Loucy (cell line): Measurements from ENCODE around the gene APC2.
"Not testable (repeated sequence)": the region's sequence is repeated elsewhere in the genome, so short reads cannot be mapped to it uniquely, and the experiment has no call there.

Experiments
- H2AFZ ChIP-seq: fragments of 200-600 bp; sonication (generic); 2 replicates; pipeline ENCODE4 v1.6.0; 2016; ENCODE audit warnings: antibody characterized with exemption, mild to moderate bottlenecking, low read length, moderate library complexity
- H3F3A ChIP-seq: fragments of 200-600 bp; 2 replicates; pipeline ENCODE4 v1.6.0; 2016; ENCODE audit warnings: antibody characterized with exemption, low read depth, mild to moderate bottlenecking
- H3K27me3 ChIP-seq: fragments of 200-600 bp; sonication (generic); 2 replicates; pipeline ENCODE4 v1.6.1; 2014; ENCODE audit warnings: low read length, mild to moderate bottlenecking; ENCODE audit not compliant: insufficient read depth, poor library complexity, severe bottlenecking
- H3K36me3 ChIP-seq: fragments of 200-600 bp; sonication (generic); 2 replicates; pipeline ENCODE4 v1.6.1; 2016; ENCODE audit warnings: low read length; ENCODE audit not compliant: insufficient read depth
- H3K4me1 ChIP-seq: fragments of 200-600 bp; sonication (generic); 2 replicates; pipeline ENCODE4 v1.5.1; 2014; ENCODE audit warnings: low read length, mild to moderate bottlenecking; ENCODE audit not compliant: insufficient read depth, poor library complexity, severe bottlenecking
- H3K4me2 ChIP-seq: fragments of 200-600 bp; sonication (generic); 2 replicates; pipeline ENCODE4 v1.6.0; 2014; ENCODE audit warnings: antibody characterized with exemption, low read length, low read depth, mild to moderate bottlenecking; ENCODE audit not compliant: poor library complexity, severe bottlenecking
- H3K4me3 ChIP-seq: fragments of 200-600 bp; sonication (generic); 2 replicates; pipeline ENCODE4 v1.5.1; 2014; ENCODE audit warnings: low read length, mild to moderate bottlenecking, mixed read lengths; ENCODE audit not compliant: poor library complexity, severe bottlenecking
- H3K79me2 ChIP-seq: fragments of 200-600 bp; sonication (generic); 2 replicates; pipeline ENCODE4 v1.6.1; 2014; ENCODE audit warnings: low read length; ENCODE audit not compliant: insufficient read depth
- H3K9ac ChIP-seq: fragments of 200-600 bp; sonication (generic); 2 replicates; pipeline ENCODE4 v1.6.0; 2014; ENCODE audit warnings: mild to moderate bottlenecking, low read depth, low read length, moderate library complexity; ENCODE audit not compliant: poor library complexity, severe bottlenecking
- H3K9me2 ChIP-seq: fragments of 200-600 bp; sonication (generic); replicated peaks from 2 replicates; pipeline ENCODE4 v1.6.1; 2016; ENCODE audit warnings: low read depth, low read length, mixed read lengths
- H3K9me3 ChIP-seq: fragments of 200-600 bp; sonication (generic); 2 replicates; pipeline ENCODE4 v1.6.1; 2014; ENCODE audit warnings: mild to moderate bottlenecking, antibody characterized with exemption, low read length, low read depth; ENCODE audit not compliant: insufficient read depth
- H4K20me1 ChIP-seq: fragments of 200-600 bp; sonication (generic); 2 replicates; pipeline ENCODE4 v1.6.0; 2014; ENCODE audit warnings: antibody characterized with exemption, low read length, mild to moderate bottlenecking; ENCODE audit not compliant: insufficient read depth, poor library complexity, severe bottlenecking
- EZH2phosphoT487 ChIP-seq: fragments of 200-600 bp; IDR thresholded peaks from 2 replicates; pipeline ENCODE4 v1.6.1; 2018; ENCODE audit warnings: antibody characterized with exemption, mild to moderate bottlenecking, moderate library complexity, borderline replicate concordance
- TF ChIP-seq, protein P1 (sequence below): fragments of 200-600 bp; sonication (generic); conservative IDR thresholded peaks from 2 replicates; pipeline ENCODE4 v1.5.1; 2014; ENCODE audit warnings: mild to moderate bottlenecking, antibody characterized with exemption, low read length

Gene APC2

DNA sequence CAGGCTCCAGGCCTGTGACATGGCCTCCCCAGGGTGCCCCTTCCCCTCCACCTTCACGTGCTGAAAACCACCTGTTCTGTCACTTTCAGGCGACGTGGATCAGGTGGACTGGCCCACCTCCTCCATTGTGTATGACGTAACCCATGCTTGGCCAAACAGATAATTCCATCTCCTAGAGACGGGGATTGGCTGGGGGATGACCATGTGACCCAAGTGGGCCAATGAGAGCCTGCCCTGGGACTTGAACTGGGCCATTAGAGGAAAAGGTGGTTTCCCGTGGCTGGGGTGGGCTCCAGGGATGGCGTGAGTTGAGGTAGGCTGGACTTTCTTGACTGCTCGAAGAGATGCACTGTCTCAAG is 66.5 kb downstream of the APC2 start:
- no peaks in the 10 kb centered on the region for H3K27me3 ChIP-seq
- TF ChIP-seq, protein P1, sequence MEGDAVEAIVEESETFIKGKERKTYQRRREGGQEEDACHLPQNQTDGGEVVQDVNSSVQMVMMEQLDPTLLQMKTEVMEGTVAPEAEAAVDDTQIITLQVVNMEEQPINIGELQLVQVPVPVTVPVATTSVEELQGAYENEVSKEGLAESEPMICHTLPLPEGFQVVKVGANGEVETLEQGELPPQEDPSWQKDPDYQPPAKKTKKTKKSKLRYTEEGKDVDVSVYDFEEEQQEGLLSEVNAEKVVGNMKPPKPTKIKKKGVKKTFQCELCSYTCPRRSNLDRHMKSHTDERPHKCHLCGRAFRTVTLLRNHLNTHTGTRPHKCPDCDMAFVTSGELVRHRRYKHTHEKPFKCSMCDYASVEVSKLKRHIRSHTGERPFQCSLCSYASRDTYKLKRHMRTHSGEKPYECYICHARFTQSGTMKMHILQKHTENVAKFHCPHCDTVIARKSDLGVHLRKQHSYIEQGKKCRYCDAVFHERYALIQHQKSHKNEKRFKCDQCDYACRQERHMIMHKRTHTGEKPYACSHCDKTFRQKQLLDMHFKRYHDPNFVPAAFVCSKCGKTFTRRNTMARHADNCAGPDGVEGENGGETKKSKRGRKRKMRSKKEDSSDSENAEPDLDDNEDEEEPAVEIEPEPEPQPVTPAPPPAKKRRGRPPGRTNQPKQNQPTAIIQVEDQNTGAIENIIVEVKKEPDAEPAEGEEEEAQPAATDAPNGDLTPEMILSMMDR = no peak
- TF ChIP-seq EZH2phosphoT487 = no peak
- H3K4me3 ChIP-seq = no peak overlapping the region
- H3K9ac ChIP-seq = no peak overlapping the region
- H3F3A ChIP-seq = no peaks in the 10 kb centered on the region
- no peaks in the 10 kb centered on the region for H3K9me3 ChIP-seq
- H3K4me2 ChIP-seq = no peak overlapping the region
- no peak overlapping the region for H2AFZ ChIP-seq
- no peaks in the 10 kb centered on the region for H4K20me1 ChIP-seq
- H3K4me1 ChIP-seq = no peaks in the 10 kb centered on the region
- no peaks in the 10 kb centered on the region for H3K36me3 ChIP-seq
- H3K79me2 ChIP-seq = no peaks in the 10 kb centered on the region
- no peaks in the 10 kb centered on the region for H3K9me2 ChIP-seq

DNA sequence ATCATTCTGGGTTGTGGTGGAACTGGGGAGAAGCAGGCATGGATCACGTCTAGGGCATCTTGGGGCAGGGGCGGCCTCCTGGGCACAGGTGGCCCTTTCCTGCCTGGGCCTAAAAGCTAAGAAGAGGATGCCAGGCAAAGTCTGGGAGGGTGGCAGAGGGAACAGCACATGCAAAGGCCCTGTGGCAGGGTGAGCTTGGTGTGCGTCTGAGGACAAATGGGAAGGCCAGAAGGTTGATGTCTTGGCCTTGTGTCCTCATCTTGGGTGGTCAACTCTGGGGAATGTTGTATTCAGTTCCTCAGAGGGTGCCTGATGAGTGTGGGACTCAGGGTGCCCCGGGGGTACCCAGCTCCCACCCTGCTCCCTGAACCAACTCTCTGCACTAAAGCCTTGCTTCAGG is 68.5 kb downstream of the APC2 start:
- no peaks in the 10 kb centered on the region for H3K79me2 ChIP-seq
- no peaks in the 10 kb centered on the region for H3K9me2 ChIP-seq
- H3K4me2 ChIP-seq = no peak overlapping the region
- H3K9ac ChIP-seq = no peak overlapping the region
- H3K9me3 ChIP-seq = no peaks in the 10 kb centered on the region
- no peak overlapping the region for H3K4me3 ChIP-seq
- TF ChIP-seq, protein P1 = no peak
- TF ChIP-seq EZH2phosphoT487 = no peak
- H3K27me3 ChIP-seq = no peaks in the 10 kb centered on the region
- no peak overlapping the region for H2AFZ ChIP-seq
- no peaks in the 10 kb centered on the region for H3K36me3 ChIP-seq
- H4K20me1 ChIP-seq = no peaks in the 10 kb centered on the region
- no peaks in the 10 kb centered on the region for H3F3A ChIP-seq
- H3K4me1 ChIP-seq = no peaks in the 10 kb centered on the region

DNA sequence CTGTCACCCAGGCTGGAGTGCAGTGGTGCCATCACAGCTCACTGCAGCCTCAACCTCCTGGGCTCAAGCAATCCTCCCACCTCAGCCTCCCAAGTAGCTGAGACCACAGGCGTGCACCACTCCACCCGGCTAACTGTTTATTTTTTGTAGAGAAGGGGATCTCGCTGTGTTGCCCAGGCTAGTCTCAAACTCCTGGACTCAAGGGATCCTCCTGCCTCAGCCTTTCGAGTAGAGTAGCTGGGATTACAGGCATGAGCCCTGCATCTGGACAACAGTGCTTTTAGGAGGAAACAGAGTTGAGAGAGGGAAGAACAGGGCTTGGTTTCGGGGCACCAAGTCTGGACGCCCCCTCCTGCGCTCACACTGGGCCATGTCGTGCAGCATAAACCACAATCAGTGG is 69.9 kb downstream of the APC2 start:
- H2AFZ ChIP-seq, H3K27me3 ChIP-seq, H3F3A ChIP-seq, H3K9me2 ChIP-seq, H3K4me1 ChIP-seq, H3K79me2 ChIP-seq, H3K4me2 ChIP-seq, H3K4me3 ChIP-seq, H3K36me3 ChIP-seq, H3K9me3 ChIP-seq, H3K9ac ChIP-seq, H4K20me1 ChIP-seq: not testable (repeated sequence)

DNA sequence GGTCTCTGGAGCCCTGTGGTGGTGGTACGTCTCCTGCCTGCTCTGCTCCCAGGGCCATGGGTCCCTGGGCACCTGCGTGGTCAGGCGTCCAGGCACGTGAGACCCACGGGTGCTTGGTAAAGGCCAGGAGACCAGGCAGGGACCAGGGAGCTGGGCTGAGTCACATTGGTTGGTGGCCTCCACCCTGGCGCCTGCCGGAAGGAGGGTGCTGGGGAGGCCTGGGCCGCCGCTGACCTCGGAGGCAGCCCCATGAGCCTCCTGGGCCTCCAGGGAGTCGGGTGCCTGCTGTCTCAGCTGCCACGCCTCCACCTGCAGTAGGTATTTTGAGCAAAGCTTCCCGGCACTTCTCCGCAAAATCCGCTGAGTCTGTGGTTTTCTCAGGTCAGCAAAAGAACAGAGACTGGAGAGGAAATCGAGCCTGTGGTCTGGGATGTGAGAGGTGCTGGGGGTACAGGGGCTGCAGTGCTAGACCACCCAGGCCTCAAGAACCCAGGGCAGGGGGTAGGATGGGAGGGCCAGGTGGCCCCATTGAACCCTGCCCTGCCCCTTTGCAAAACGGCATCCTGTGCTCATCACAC is 70.4 kb downstream of the APC2 start:
- Histone ChIP-seq H3K27me3 (no peaks in the 10 kb centered on the region), H4K20me1 (no peaks in the 10 kb centered on the region), H3K36me3 (no peaks in the 10 kb centered on the region), H3K9me3 (no peaks in the 10 kb centered on the region), H3K4me3 (no peak overlapping the region), H3F3A (no peaks in the 10 kb centered on the region), H3K4me2 (no peak overlapping the region), H2AFZ (no peak overlapping the region), H3K79me2 (no peaks in the 10 kb centered on the region), H3K4me1 (no peaks in the 10 kb centered on the region), H3K9ac (no peak overlapping the region), H3K9me2 (no peaks in the 10 kb centered on the region)
- TF ChIP-seq EZH2phosphoT487 = no peak
- TF ChIP-seq, protein P1 = no peak
